Suppressor macrophage treated with lipopolysaccharide for 1 hour (primary cell): Measurements from ENCODE around the gene DHX34.
A peak's percentile ranks its signal among the peaks of the same experiment; 100 is the strongest.
"Not testable (repeated sequence)": the region's sequence is repeated elsewhere in the genome, so short reads cannot be mapped to it uniquely, and the experiment has no call there.

Experiments used
- DNase-seq, 3 donors: peaks; one replicate each; pipeline ENCODE4 v3.0.0-alpha.2; 2020 to 2022

Gene DHX34

GRCh38 chr19:47365455-47365854, 16.3 kb downstream of the DHX34 start:
- not testable (repeated sequence) for DNase-seq

GRCh38 chr19:47370045-47370611, 21.0 kb downstream of the DHX34 start:
- DNase-seq = peak; percentile 85 to 91 (median 90)

DNA sequence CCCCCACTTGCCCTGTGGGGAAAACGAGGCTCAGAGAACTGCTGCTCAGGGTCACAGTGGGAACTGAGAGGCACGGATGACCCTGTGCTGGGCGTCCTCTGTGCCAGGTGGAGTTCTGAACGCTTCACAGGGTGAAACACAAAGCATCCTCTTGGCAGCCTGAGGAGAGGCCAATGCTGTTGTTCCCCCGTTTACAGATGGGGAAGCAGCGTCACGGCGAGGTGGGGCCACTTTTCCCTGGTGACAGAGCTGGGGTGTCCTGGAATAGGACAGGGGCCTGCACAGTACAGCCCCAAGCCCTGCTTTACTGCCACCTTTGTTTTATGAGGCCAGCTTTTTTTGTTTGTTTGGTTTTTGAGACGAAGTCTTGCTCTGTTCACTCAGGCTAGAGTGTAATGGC, 22.1 kb downstream of the DHX34 start:
- DNase-seq = no peak

DNA sequence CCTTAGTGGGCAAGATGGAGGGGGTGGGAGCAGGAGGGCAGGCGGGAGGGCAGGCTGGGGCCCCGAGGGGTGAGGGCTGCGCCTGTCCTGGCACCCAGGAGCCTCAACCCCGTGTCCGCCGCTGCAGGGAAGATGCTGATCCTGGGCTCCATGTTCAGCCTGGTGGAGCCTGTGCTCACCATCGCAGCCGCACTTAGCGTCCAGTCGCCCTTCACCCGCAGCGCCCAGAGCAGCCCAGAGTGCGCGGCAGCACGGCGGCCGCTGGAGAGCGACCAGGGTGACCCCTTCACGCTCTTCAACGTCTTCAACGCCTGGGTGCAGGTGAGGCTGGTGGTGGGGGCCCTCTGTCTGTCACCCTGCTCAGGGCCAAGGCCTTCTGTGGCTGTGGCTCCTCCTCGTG, 23.5 kb downstream of the DHX34 start:
- DNase-seq = no peak

DNA sequence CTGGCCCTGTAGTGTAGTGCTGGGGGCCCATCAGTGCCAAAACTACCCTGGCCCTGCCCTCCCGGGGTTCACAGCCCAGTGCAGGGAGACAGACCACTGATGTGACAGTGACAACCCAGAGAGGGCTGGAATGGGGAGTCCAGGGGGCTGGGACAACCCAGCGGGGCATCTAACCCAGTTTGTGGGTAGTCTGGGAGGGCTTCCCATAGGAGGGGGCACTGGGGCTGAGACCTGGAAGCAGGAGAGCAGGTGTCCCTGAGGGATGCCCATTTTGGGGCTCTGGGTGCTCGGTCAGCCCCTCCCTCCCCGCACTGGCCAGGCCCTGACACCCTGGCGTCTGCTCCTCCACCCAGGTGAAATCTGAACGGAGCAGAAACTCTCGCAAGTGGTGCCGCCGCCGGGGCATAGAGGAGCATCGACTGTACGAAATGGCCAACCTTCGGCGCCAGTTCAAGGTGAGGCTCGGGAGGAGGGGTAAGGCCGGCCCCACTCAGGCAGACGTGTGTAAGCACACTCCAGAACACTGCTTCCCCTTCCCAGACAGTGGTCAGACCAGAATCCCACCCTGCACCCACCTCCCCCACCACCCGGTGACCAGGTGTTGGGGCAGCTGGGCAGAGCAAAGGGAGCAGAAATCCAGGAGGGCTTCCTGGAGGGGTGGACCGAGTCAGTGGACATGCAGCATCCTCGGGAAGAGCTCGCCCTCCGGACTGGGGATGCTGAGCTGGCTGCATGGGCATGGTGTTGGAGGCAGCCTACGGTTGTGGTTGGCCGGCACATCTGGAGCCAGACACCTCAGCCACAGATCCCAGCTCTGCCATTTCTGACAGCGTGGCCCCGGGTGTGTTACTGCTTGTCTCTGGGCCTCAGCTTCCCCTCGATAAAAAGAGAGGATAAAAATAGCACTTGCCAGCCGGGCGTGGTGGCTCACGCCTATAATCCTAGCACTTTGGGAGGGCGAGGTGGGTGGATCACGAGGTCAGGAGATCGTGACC, 24.4 kb downstream of the DHX34 start:
- DNase-seq = no peak

GRCh38 chr19:47374876-47375693, 26.0 kb downstream of the DHX34 start:
- no peak for DNase-seq

DNA sequence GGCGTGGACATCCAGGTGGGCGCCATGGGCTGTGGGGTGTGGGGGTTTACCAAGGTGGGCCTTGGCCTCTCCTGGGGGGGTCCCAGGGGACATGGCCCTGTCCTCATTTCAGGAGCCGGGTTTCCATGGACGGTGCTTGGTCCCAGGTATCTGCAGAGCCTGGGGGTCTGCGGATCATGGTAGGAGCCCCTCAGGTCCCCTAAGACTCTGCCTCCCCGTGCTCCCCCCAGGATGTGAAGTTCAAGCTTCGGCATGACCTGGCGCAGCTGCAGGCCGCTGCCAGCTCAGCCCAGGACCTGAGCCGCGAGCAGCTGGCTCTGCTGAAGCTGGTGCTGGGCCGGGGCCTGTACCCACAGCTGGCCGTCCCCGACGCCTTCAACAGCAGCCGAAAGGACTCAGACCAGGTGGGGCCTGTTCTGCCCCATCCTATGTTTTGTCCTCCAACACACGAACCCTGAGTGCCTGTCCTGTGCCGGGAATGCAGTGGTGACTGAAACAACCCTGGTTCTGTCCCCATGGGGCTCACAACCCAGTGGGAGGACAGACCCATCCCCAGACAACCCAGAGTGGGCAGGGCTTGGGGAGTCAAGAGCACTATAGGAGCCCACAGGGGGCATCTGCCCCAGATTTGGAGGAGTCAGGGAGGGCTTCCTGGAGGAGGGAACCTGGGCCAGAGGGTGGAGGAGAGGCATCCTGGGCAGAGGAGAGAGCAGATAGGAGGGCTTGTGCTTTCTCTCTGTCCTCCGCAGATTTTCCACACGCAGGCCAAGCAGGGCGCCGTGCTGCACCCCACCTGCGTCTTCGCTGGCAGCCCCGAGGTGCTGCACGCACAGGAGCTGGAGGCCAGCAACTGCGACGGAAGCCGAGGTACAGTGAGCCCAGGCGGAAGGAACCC, 26.8 kb downstream of the DHX34 start:
- DNase-seq = no peak

GRCh38 chr19:47376589-47377144, 27.6 kb downstream of the DHX34 start:
- DNase-seq = peak; percentile 31 to 51 (median 41)

DNA sequence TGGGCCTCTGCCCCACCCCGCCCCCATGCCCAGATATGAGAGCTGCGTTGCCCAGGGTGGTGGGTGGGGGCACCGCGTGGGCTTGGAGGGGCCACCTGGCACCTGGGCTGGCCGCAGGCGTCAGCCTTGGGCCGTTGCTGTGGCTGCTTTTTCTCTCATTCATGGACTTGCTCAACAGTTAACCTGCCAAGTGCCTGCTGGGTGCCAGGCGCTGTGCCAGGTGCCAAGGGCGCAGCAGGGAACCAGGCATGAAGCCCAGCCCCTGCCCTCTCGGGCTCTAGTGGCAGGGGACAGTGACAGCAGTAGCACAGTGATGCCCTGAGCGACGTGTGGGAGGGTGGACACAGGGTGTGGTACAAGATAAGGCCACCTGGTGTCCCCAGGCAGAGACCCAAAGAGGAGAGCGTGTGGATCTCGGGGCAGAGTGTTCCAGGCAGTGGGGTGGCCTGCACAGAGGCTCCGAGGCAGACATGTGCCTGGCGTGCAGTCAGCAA, 28.1 kb downstream of the DHX34 start:
- DNase-seq = no peak

DNA sequence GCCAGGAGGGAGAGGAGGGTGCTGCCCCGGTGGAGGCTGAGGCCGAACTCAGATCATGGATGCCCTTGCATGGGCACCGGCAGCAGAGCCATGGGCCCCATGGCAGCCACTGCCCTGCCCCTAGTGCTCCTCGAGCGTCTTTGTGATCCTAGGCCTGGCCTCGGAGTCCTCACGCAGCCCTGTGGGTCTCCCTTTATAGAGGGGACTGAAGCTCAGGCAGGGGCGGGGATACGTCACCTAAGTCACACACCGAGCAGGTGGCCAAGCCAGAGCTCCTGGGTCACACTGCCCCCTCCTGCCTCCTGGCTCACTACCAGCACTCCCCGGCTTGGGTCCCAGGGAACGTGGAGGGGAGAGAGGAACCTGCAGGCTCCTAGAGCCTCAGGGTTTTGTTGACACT, 28.7 kb downstream of the DHX34 start:
- DNase-seq = no peak

GRCh38 chr19:47378246-47378645, 29.1 kb downstream of the DHX34 start:
- DNase-seq = no peak

GRCh38 chr19:47379381-47379938, 30.3 kb downstream of the DHX34 start:
- no peak for DNase-seq

- no peak for DNase-seq
Measured at GRCh38 chr19:47380559-47380958, 31.4 kb downstream of the DHX34 start.

GRCh38 chr19:47381121-47381520, 32.0 kb downstream of the DHX34 start:
- DNase-seq = no peak

GRCh38 chr19:47381653-47382279, 32.7 kb downstream of the DHX34 start:
- DNase-seq = peak; percentile 39 to 63 (median 44)

DNA sequence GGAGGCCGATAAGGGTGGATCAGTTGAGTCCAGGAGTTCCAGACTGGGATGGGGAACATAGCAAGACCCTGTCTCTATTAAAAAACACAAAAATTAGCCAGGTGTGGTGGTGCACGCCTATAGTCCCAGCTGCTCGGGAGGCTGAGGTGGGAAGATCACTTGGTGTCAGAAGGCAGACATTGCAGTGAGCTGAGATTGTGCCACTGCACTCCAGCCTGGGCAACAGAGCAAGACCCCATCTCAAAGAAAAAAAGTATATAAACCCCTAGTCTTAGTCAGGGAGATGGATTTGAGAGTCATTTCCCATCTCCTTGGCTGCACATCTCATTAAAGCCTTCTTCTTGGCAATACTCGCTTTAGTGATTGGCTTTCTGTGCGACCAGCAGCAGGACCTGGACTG, 34.8 kb downstream of the DHX34 start:
- DNase-seq = not testable (repeated sequence)

- DNase-seq = not testable (repeated sequence)
Measured at GRCh38 chr19:47384533-47384932, 35.4 kb downstream of the DHX34 start.

DNA sequence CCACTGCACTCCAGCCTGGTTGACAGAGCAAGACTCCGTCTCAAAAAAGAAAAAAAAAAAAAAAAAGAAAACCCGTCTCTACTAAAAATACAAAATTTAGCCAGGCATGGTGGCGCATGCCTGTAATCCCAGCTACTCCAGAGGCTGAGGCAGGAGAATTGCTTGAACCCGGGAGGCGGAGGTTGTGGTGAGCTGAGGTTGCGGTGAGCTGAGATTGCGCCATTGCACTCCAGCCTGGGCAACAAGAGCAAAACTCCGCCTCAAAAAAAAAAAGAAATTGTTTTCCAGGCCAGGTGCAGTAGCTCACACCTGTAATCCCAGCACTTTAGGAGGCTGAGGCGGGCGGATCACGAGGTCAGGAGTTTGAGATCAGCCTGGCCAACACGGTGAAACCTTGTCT, 37.5 kb downstream of the DHX34 start:
- not testable (repeated sequence) for DNase-seq

DNA sequence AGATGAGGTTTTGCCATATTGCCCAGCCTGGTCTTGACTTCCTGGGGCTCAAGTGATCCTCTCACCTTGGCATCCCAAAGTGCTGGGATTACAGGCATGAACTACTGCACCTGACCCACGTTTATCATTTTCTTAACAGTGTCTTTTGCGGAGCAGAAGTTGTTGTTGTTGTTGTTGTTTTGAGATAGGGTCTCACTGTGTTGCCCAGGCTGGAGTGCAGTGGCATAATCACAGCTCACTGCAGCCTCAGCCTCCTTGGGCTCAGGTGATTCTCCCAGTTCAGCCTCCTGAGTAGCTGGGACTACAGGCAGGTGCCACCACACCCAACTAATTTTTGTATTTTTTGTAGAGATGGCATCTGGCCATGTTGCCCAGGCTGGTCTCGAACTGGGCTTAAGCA, 38.5 kb downstream of the DHX34 start:
- not testable (repeated sequence) for DNase-seq

- peak; percentile 73 to 84 (median 84) for DNase-seq
Measured at GRCh38 chr19:47388721-47389120, 39.6 kb downstream of the DHX34 start.

DNA sequence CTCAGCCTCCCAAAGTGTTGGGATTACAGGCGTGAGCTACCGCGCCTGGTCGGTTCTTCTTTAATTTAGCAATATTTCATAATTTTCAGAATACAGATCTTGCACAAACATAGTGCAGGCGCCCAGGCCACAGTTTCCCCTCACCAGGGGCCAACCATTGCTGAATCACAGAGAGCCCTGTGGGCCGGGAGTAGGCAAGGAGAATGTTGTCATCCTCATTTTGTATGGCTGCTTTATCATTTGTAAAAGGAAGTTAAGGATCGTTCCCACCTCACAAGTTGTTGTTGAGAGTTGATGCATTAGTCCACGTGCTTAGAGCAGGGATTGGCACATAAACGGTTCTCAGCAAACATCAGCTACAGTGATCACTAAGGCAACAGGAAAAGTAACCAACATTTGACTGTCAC, 40.0 kb downstream of the DHX34 start:
- DNase-seq = peak; percentile 94 to 99 (median 96)
